Activated T-helper 1 cell treated with anti-CD3 and anti-CD28 coated beads, Interleukin-2, amount 50 U/mL, for 16 hours (primary cell): ENCODE results near the gene PDLIM4.
A peak's percentile ranks its signal among the peaks of the same experiment; 100 is the strongest.

Source experiments
- DNase-seq, 2 donors: peaks; one replicate each; pipeline ENCODE4 v3.0.0-alpha.2; 2020; ENCODE audit warnings: low read depth in 1 of 2, low spot score in 1 of 2

PDLIM4 gene

DNA sequence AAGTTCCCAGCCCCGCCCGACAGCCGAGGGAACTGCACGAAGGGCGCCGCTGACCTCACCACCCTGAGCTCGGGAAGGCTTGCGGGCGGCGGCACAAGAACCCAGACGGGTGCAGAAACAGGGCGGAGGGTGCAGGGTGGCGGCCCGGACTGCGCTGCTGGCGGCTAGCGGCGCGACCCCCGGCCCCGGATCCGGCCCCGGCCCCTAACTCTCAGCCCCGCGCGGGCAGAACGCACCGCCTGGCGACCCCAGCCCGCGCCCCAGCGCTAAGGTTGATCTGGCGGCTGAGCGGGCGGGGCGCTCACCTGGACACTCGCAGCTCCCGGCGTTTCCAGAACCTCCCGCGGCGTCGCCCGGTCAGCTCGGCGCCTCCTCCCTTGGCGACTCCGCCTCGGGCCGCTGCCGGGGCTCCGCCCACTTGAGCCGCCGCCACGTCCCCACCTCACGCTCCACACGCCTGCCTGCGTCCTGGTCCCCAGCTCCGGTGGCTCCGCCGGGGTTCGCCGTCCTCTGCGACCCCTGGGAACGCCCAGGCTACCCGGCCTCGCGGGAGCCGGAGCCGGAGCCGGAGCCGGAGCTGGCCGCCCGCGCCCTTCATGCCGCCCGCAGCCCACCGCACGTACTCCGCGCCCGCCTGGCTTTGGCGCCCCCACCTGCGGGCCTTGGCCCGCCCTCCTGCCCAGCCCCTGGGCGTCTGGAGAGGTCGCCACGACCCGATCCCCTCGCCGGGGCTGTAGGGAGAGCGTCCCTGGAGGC, 29.8 kb upstream of the PDLIM4 start, which contains the start of gene P4HA2:
Gene P4HA2, minus strand, starts transcription at position 369 of the 756 bp plus-strand sequence. CDS start 9,227 bp downstream, outside the sequence.
- no peak for DNase-seq

DNA sequence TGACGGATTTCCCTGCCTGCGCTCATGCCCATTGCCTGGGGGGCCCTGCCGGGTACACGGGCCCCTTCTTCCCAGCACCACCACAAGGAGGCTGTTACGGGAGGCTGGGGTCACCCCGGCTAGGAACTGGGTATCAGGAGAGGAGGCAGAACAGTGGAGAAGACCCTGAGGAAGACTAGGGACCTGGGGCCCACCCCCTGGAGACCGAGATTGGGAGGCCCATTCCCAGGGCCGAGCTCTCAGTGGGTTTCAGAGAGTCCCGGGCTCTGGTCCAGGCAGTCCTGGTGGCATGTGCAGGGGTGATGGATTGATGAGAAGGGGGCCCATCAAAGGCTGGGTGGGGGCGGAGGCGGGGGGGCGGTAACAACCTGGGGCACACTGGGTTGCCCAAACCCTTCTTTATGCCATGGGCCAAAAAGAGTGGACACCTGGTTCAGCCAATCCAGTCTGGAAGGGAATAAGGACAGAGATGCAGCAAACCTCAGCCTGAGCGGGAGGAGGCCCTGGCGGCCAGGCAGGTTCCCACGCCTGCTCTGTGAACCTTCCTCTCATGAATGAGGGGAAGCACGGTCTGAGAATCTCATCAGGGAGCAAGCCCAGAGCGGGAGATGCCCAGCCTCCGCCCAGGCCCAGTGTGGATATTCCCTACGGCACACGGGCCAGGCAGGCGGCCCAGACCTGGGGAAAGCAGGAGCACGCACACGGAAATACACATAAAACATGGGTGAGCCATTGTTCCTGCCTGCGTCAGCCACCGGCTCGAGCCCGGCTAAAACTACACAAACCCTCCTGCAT, 29.1 kb upstream of the PDLIM4 start:
- DNase-seq = no peak

DNA sequence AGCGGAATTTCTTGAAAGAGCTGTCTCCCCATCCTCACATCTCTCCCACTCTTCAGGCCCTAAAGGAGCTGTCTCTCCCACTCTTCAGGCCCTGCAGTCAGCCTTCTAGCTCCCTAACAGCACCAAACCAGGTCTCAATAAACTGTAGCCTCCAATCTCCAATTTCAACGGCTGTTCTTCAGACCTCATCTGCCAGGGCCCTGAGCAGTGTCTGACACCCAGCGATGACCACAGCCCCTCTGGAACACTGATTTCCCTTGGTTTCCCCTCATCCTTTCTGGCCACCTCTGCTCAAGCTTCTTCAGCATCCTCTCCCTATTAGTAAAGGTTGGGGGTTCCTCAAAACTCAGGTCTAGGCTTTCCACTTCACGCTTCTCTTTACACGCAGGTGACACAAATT, 28.3 kb upstream of the PDLIM4 start:
- no peak for DNase-seq

DNA sequence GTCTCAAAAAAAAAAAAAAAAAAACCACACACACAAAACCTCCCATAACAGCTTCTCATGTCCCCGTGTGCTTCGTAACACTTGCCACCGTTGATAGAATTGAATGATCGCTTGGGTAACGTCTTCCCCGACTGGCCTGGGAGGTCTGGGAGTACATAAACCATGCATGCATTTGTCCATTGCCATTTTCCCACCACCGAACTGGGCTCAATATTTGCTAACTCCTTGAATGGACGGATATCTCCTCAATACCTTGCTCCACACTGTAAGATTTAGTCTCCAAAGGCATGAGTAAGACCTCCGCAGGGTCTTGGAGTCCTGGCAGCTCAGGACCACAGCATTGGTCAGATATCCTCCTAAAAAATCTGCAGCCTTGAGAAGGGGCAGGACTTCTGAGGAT, 26.6 kb upstream of the PDLIM4 start:
- DNase-seq = no peak

DNA sequence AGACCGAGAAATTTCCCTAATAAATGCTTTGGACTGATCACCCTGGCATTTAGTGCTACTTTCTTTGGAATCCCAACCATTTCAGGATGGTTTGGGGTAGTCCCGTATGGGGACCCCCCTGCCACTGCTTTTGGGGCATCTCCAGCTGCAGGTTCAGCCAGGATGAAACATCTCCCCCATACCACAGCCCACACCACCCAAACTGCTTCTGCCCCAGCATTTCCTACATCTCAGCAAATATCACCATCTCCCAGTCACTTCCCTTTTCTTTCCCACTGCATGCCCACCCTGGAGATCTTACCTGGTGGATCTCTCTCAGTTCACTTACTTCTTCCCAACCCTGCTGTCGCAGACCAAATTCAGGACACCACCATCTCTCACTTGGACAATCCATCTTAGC, 25.0 kb upstream of the PDLIM4 start:
- DNase-seq = no peak

DNA sequence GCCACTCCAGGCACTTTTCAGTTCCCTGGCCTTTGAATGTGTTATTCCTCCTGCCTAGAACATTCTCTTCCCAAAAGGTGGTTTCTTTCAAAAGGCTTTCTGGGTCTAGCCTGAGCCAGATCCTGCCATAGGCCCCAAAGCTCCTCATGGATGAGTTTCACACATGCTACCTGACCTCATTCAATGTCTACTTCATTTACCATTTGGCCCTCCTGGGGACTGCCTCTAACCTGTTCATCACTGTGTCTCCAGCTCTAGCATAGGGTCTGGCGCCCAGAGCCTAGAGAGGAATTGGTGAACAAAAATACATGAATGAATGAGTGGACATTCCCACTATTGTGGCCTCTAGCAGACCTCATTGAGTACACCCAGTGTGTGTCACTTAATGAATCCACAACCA, 24.4 kb upstream of the PDLIM4 start:
- DNase-seq = no peak

DNA sequence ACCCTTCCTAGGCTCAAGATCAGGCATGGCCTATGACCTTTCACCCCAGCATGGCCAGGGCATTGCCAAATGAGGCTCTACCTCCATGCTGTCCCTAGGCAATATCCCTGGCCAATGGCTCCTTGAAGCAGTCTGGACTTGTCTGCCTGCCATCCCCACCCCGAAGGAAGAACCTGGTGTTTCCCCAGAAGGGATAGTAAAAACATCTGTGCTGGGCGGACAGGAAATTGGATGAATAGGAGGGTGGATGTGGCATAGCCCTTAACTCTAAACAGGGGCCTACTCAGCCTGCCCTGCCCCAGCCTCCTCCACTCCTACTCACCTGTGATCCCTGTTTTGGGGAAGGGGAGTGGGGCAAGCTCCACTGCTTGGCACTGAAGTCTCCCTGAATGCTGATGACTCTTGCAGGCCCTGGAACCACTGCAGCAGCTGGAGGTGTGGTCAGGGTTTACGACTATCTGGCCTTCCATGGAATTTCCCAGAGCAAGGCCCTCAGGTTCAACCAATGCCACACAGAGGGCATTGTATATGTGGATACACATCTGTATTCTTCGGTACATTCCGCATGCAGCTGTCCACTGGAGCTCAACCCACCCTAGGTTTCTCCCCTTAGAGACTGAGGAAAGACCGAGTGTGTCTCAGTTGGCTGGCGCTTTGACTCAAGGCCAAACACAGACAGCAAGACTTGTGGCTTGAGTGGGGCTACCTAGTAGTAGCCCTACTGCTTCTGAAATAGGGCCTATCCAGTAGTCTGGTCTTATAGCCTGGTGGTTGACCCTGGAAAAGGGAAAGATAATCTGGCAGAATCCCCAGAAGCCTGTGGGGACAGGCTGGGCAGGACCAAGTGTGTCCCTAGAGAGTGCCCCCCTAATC, 23.4 kb upstream of the PDLIM4 start:
- no peak for DNase-seq

DNA sequence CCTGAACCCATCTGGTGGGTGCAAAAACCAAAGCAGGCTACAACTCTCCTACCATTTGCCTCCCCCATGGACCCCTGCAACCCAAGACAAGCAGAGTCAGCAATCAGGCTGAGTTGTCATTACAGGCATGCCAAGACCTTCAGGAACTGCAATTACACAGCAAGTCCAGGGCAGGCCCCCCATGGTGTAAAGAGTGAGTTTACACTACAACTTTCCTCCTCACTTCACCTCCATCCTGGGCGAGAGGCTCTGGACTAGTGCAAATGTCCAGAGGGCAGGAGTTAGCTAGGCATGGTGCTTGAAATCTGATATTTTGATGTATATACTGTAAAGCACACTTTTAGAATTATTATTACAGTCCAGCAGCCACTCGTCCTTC, 22.8 kb upstream of the PDLIM4 start:
- no peak for DNase-seq

DNA sequence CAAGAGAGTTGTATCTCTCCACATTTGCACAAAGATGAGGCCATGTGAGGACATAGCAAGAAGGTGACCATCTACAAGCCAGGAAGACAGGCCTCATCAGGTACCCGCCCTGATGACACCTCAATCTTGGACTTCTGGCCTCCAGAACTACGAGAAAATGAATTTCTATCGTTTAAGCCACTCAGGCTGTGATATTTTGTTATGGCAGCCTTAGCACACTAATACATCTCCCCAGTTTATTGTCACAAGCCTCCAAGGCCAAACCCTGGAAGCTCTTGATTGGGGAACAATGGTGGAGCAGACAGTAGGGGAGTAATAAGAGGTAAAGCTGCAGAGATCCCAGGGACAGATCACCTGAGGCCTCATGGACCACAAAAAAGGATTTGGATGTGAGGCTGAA, 22.2 kb upstream of the PDLIM4 start:
- DNase-seq = no peak

DNA sequence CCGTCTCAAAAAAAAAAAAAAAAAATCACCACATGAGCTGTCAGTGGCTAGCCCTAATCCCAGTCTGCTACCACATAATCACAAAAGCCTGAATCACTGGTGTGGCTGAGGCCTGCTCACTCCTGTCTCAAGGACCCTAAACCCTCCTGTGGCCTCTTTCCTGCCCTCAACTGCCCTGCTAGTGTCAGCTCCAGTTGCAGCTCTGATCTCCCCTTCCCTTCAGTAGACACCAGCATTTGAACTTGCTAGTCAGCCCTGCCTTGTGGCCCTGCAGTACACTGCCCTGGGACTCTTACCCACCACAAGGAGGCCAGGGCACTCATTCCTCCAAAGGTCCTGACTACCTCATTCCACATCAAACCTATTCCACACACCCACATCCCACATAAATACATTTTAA, 20.4 kb upstream of the PDLIM4 start:
- no peak for DNase-seq

DNA sequence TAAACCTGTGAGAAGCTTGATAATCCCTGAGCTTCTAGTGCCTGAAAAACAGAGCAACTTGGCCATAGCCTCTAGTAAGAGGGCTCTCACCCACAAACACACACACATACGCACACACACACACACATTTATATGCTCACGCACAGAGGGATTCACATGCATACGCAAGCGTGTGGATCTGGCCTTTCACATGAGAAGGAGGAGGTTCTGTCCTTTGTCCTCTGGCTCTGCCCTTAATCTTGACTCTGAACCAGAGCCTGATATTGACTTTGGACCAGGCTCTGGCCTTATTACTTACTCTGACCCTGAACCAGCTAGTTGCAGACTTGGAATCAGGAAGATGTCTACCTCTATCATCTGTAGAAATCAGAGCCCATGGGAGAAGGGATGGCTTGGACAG, 19.8 kb upstream of the PDLIM4 start:
- no peak for DNase-seq

DNA sequence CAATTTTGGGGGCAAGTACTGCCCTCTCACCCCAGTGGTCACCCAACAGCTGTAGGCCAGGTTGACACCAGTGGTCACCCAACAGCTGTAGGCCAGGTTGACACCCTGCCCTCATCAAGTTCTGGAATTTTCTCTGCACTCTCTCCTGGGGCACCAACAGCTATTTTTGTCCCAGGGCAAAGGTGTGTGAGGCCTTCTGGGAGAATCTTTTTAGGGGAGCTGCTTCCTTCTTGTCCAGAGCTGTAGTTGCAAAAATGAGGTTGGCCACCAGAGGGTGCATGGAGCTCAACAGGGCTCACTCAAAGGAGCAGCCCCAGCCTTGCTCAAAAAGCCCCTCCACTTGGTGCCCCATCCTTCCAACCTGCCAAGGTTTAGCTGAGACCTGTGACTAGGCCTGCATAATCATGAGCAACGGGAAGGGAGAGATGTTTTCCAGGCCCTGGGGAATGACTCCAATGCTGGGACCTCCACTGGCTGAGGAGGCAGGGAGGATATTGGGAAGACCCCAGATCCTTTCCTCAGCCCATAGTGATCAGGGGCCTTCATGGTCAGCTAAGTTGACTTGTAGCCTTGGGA, 19.2 kb upstream of the PDLIM4 start:
- DNase-seq = peak; percentile 48 to 53

DNA sequence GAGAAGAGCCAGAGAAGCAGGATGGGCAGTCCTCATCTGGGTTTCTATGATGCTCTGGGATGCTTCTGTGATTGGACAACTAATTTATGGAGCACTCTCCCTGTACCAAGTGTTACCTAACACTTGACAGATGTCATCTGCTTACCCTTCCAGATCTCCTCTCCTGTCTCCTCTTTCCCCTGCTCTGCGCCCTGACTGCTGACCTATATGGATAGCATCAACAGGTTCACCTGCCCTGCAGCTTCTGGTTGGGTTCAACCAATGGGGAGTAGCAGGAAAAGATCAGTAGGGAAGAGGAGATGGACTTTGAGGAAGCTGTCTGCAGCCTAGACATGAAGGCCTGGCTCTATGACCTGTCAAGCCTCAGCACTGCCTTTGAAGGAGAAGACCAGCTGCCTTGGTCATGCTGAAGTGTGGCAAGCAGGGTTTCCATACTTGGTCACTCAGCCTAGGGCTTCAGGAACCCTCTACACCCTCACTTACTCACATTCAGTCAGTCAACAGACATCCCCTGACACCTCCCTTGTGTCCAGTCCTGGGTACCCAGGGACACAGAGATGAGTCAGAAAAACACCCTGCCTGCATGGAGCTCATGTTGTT, 18.5 kb upstream of the PDLIM4 start:
- DNase-seq = no peak

DNA sequence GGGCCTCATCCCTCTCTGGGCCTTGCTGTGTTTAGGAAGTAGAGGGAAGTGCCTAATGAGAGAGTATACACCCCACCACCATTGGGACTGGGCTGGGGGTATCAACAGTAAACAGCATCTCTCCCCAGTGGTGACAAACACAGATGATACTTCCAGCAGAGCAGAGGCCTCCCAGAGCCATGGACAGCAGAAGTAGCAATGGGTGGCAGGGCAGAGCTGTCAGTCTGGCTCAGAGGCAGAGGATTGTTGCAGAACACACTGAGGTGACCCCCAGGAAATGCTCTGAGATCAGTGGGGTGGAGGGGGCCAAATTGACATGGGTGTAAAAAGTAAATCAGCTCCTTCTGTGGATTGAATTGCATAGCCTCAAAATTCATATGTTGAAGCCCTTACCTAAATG, 17.7 kb upstream of the PDLIM4 start:
- no peak for DNase-seq

DNA sequence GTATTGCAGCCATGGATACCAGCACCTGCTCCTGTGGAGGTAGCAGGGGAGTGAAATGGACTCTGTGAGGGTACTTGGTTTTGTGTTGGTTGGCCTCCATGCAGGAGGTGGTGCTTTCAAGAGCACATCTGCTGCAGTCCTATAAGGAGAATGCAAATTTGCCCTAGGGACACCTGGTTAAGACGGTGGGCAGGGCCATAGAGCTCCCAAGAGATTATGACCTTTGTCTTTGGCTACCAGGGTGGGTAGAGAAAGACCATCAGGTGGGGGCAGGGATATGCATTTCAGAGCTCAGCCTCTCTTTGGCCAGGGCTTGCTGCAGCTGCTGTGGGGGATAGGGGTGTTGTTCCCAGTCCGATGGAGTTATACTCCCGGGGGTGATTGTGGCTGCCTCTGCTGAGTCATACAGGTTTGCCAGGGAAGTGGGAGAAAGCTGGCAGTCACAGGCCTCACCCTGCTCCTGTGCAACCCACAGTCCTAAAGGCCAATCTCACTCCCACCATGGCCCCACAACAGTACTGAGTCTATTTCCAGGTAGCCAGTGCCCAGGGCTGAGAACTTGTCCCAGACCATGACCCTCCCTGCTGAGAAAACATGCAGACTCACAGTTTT, 14.0 kb upstream of the PDLIM4 start:
- DNase-seq = no peak

DNA sequence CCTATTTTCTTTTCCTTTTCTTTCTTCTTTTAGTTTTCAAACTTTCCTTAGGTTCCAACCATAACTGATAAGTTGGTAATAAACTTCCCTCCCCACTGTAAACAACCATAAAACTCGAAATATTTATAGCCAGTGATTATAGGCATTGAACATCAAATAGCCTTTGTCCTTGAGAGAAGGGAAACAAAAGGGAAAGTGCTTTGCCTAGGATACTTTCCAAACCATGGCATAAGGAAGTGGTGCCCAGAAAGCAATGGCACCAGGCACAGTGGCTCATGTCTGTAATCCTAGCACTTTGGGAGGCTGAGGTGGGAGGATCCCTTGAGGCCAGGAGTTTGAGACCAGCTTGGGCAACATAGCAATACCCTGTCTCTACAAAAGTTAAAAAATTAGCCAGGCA, 11.9 kb upstream of the PDLIM4 start:
- no peak for DNase-seq

DNA sequence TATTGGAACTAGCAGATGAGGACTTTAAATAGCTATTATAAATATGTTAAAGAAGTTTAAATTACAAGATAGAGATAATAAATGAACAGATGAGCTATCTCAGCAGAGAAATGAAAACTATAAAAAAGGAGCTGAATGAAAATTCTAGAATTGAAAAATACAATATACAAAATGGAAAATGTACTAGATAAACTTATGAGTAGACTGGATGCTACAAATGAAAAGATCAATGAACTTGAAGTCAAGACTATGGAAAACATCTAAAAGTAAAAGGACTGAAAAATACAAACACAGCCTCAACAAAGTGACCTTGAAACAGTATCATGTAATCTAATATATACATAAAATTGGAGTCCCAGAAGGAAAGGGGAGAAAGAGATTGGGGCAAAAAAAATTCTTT, 10.7 kb upstream of the PDLIM4 start:
- no peak for DNase-seq

DNA sequence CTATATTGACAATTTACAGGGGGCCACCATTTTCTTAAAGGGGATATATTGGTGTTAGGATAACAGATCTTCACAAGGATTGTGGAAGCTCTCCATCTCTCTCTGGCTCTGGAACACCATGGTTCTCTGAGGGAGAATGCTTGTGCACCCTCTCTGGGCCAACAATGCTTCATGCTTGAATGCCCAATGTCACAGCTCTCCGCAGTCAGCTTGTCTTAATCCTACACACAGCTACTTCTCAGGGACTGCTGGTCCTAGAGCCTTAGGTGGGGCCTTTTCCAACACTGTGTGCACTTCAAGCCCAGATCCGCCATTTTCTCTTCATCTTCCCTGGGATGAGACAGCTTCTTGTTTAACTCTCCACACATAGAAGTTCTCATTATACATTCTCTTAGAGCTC, 6.9 kb upstream of the PDLIM4 start:
- DNase-seq = no peak

DNA sequence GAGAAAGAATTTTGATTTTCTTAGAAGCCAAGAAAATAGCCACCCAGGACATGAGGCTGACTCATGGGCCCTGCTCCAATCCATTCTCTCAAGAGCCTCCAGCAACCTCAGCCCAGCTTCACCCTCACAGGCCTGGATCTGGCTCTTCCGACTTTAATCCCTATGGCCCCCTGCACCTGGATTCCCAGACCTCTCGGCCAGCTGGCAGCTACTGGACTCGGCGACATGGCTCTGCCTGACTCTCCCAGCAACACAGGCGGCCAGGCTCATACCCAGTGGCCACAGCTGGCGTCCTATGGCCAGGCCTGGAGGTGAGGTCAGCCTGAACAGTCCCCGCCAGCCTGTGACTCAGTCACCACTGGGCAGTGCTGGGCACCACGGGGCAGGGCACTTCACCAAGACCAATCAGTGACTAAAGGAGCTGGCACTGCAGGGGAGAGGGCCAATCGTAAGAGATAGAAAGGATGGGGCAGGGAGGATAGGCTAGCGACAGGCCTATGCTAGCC, 6.2 kb upstream of the PDLIM4 start:
- DNase-seq = no peak

DNA sequence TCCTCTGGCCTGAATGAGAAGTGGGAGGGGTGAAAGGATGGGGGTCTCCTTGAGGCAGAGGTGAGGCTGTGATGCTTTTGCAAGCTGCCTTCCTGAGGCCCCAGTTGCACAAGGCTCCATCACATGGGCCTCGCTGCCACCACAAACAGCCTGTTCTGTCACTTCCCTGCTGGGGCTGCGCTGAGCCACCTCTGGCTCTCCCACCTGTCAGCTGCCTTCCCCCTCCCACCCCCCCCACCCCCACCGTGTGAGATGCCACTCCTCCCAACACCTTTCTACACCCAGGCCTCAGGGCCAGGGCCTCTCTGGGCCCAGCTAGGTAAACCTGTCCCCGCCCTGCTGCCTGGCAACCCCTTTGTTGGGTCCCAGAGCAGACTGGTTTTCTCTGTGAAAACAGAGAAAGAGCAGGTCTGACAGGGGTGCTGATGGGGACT, 4.5 kb upstream of the PDLIM4 start:
- DNase-seq = no peak
